GM12872 (cell line): ENCODE measurements around the gene PSTPIP2.

Source experiments
- TF ChIP-seq, protein P1 (sequence below): IDR thresholded peaks from 3 replicates; pipeline ENCODE4 v1.5.1; 2011; ENCODE audit warnings: low read depth, mild to moderate bottlenecking, low read length, moderate library complexity; ENCODE audit not compliant: insufficient read depth

Gene PSTPIP2

DNA sequence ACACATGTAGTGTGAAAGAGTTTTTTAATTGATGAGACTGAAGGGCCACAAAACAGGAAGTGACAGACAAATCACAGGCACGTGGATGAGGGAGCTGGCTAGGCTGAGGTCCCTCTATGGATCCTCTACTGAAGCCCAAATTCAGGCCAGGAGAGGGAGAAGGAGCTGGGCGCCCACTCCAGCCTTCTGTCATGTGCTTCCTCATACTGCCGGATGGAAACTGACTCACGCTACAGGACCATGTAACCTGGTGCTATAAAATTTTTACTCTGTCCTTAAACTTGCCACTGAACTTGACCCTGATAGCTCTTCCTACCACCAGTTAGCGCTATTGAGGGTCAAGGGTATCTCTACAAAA is 31.3 kb downstream of the PSTPIP2 start:
- TF ChIP-seq, protein P1, sequence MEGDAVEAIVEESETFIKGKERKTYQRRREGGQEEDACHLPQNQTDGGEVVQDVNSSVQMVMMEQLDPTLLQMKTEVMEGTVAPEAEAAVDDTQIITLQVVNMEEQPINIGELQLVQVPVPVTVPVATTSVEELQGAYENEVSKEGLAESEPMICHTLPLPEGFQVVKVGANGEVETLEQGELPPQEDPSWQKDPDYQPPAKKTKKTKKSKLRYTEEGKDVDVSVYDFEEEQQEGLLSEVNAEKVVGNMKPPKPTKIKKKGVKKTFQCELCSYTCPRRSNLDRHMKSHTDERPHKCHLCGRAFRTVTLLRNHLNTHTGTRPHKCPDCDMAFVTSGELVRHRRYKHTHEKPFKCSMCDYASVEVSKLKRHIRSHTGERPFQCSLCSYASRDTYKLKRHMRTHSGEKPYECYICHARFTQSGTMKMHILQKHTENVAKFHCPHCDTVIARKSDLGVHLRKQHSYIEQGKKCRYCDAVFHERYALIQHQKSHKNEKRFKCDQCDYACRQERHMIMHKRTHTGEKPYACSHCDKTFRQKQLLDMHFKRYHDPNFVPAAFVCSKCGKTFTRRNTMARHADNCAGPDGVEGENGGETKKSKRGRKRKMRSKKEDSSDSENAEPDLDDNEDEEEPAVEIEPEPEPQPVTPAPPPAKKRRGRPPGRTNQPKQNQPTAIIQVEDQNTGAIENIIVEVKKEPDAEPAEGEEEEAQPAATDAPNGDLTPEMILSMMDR: no peak

DNA sequence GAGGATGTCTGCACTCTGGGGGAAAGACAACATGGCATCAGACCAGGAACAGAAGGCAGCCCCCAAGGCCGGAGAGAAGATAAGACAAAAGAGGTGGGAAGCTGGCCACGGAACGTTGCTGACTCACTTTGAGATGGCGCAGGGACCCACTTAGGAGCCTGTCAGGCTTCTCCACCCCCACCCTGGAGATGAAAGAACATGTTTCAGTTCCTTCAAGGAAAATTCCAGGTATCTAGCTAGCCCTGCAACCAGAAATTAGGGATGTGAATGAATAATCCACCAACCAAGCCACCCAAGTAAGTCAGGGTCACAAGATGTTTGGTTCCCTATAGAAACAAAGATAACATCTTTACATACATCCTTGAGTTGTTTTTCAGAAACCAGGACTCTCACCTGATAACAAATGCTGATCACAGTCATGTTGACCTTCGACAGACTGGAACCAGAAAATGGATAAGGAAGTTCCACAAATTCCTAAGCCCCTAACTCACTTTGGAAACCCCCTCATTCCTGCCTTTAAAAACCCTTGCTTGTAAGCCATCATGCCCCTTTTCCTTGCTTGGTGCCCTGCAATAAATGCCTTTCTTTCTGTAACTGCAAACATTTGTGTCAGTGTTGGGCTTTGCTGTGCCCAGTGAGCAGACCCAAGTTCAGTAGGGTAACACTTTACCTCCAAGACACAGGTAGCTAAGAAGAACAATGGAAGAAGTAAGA is 31.9 kb downstream of the PSTPIP2 start:
- TF ChIP-seq, protein P1: no peak

DNA sequence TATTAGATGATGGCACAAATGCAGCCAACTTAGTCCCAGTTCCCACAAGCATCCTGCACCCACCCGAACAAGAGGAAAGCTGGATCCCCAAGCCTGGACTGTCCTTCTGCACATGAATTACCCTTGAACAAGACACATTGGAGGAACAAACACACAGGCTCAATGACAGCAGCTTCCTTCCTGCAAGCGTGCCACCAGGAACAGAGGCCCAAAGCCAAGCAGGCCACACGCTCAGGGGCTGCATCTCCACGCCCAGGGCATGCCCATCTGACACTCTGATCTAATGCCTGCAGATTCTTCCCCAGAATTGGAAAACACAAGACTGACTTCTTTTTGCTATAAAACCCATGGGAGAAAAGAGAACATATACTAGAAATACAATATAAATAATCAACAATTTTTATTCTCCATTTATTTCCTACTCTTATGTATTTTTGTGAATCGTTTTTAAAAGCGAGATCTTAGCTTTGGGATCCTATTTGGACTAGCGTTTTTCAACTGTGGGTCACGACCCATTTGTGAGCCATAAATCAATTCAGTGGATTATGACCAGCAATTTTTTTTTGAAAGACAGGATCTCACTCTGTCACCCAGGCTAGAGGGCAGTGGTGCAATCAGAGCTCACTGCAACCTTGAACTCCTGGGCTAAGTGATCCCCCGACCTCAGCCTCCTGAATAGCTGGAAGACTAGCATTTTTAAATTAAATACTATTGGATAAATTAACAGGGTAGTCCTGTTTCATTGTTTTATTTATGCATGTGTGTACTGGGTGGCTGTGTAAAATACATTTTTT is 34.4 kb downstream of the PSTPIP2 start:
- TF ChIP-seq, protein P1: no peak

DNA sequence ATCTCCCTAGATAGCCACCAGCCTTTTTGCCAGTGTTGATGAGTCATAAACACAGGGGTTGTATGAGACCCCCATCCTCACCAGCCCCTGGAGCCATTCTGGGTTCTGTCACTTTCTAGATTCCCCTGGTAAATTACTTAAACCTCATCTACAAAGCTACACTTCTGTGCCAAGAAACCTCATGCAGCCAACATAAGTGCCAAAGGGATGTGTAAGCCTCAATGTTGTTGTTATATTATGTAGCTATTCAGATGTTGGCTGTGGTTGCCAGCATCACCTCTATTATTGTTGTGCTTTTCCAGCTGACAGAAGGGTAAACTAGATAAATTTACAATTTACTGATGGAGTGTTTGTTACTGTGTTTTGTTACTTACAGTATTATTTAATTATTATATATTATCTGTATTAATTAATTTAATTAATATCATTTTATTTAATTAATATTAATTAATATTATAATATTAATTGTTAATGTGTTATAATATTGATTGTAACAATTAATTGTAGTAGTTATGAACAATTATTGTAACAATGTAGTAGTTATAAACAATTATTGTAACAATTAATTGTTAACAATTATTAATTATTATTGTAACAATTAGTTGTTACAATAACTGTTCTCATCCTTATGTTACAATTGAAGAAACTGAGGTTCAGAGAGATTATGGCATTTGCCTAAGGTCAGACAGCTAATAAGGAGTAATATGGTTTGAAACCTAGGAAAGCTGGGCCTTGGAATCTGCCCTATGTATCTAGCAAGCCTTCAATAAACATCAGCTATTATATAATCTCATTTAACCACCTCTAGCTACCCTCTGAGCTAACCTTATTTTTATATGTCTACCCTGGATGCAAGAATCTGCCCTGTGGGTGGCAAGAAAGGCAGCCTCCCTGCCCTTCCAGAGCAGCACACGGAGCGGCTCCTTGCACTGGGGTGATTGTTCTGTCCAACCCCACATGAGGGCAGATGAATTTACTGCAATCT is 36.1 kb downstream of the PSTPIP2 start:
- TF ChIP-seq, protein P1: no peak

DNA sequence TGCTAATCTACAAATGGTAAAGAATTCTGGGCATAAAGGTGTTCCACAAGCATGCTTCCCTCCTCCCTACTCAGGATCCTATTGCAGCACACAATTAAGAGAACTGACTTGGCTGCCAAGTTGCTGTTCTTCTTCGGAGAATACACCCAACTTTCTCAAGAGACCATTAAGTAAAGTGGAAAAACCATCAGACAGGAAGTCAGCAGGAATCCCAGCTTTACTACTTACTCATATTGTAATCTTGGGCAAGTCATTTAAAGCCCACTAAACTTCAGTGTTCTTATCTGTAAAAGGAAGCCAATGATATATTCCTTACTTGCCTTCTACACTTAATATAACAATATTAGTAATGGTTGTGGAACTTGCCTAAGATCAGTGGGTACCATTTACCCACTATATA is 37.8 kb downstream of the PSTPIP2 start:
- TF ChIP-seq, protein P1: no peak

DNA sequence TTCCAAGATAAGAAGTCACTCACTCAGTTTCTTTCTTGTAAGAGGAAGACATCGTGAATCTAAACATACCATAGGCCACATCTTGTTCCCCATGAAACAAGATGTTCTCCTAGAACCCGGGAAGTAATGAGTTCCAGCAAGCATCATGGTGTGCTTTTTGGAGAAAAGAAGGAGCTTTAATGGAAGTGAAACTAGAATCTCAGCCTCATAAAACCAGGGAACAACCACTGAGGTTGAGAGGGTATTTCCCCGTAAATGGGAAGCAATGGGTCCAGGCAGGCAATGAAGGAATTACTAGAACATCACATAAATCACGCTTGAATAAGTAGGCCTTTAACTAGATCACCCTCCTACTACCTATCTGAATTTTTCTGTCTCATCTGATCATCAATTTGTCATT is 40.3 kb downstream of the PSTPIP2 start:
- TF ChIP-seq, protein P1: no peak

DNA sequence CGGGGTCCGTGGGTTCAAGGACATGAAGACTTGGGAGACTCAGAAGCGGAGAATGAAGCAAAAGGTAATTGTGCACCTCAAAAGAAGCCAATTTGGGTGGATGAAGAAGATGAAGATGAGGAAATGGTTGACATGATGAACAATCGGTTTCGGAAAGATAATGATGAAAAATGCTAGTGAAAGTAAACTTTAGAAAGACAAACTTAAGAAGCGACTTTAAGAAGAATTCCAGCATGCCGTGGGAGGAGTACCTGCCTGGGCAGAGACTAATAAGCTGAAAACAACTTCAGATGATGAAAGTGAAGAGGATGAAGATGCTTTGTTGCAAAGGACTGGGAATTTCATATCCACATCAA is 43.5 kb downstream of the PSTPIP2 start:
- TF ChIP-seq, protein P1: no peak
